CD4-positive, alpha-beta memory T cell (primary cell): ENCODE data around the gene KCNJ2. TPM values are rescaled to one million over a fixed set of nuclear protein-coding genes. Genes with fewer than 3 reads are reported as not detected.

Experiments used
- CTCF ChIA-PET: fragments of 350-600 bp; sonication (Branson Sonifier 250); formaldehyde crosslinking; loops from one replicate; lab custom pipeline; 2021; ENCODE audit warnings: inconsistent platforms; ENCODE audit not compliant: partially characterized antibody; lab: Charles Lee
- POLR2A ChIA-PET: fragments of 350-600 bp; sonication (Branson Sonifier 250); formaldehyde crosslinking; loops from one replicate; lab custom pipeline; 2021; ENCODE audit not compliant: partially characterized antibody; lab: Charles Lee
- DNase-seq, 5 donors: peaks; one replicate each; pipeline versions ENCODE4 v3.0.0 to v3.0.0-alpha.2; 2020 to 2022; ENCODE audit warnings: mixed read lengths in 1 of 5
- H3K27ac ChIP-seq: one replicate; pipeline ENCODE4 v1.7.0; 2013; ENCODE audit warnings: low read depth, low read length
- H3K27me3 ChIP-seq: 2 replicates; pipeline ENCODE4 v1.7.0; 2013; ENCODE audit warnings: mild to moderate bottlenecking, low read length, moderate library complexity; ENCODE audit not compliant: insufficient read depth
- H3K36me3 ChIP-seq: 2 replicates; pipeline ENCODE4 v1.7.0; 2013; ENCODE audit warnings: mild to moderate bottlenecking, low read length, moderate library complexity; ENCODE audit not compliant: insufficient read depth
- H3K4me1 ChIP-seq: 2 replicates; pipeline ENCODE4 v1.7.0; 2013; ENCODE audit warnings: mild to moderate bottlenecking, low read length, moderate library complexity; ENCODE audit not compliant: insufficient read depth
- H3K4me3 ChIP-seq, 2 donors: one replicate each; pipeline ENCODE4 v1.7.0; 2013; ENCODE audit warnings: low read length in 2 of 2, mild to moderate bottlenecking in 1 of 2
- H3K9me3 ChIP-seq, 2 donors: one replicate each; pipeline ENCODE4 v1.7.0; 2013; ENCODE audit warnings: low read length in 2 of 2, control low read depth in 1 of 2; ENCODE audit not compliant: control insufficient read depth in 1 of 2
- H3K27ac Mint-ChIP-seq, 7 donors: one replicate each; pipeline ENCODE4 v1.8.0; 2020 to 2021; ENCODE audit warnings: mixed read lengths in 7 of 7, mild to moderate bottlenecking in 6 of 7, inconsistent platforms in 3 of 7, moderate library complexity in 3 of 7
- H3K27me3 Mint-ChIP-seq, 2 donors: one replicate each; pipeline ENCODE4 v1.8.0; 2020 to 2021; ENCODE audit warnings: mixed read lengths in 2 of 2
- H3K36me3 Mint-ChIP-seq, 2 donors: one replicate each; pipeline ENCODE4 v1.8.0; 2020 to 2021; ENCODE audit warnings: mixed read lengths in 2 of 2, inconsistent platforms in 1 of 2, mild to moderate bottlenecking in 1 of 2
- H3K4me1 Mint-ChIP-seq, 4 donors: one replicate each; pipeline ENCODE4 v1.8.0; 2020 to 2021; ENCODE audit warnings: mixed read lengths in 4 of 4, mild to moderate bottlenecking in 1 of 4
- H3K4me3 Mint-ChIP-seq, 8 donors: one replicate each; pipeline ENCODE4 v1.8.0; 2020 to 2021; ENCODE audit warnings: mixed read lengths in 8 of 8, mild to moderate bottlenecking in 7 of 8, moderate library complexity in 6 of 8, inconsistent platforms in 3 of 8
- H3K9me3 Mint-ChIP-seq, 8 donors: one replicate each; pipeline ENCODE4 v1.8.0; 2020 to 2021; ENCODE audit warnings: mixed read lengths in 8 of 8, mild to moderate bottlenecking in 5 of 8, inconsistent platforms in 3 of 8, moderate library complexity in 1 of 8
- intact Hi-C: fragments of 100-400 bp; cut with micrococcal nuclease; formaldehyde crosslinking; loops from one replicate; pipeline ENCODE4 v1.15.1; 2023
- polyA plus RNA-seq, 2 donors: library from polyadenylated mRNA; unstranded; fragments of 300-500 nt; fragmentation: Illumina TruSeq; gene quantifications; one replicate each; pipeline ENCODE4 v1.2.3, GENCODE V29; 2021
- total RNA-seq, 2 experiments: library from RNA; stranded (reverse); gene quantifications; one replicate each; pipeline ENCODE4 v1.2.3, GENCODE V29; 2021

KCNJ2 gene
- total and polyA plus RNA-seq, 4 experiments from 2014 or later: not detected

DNA sequence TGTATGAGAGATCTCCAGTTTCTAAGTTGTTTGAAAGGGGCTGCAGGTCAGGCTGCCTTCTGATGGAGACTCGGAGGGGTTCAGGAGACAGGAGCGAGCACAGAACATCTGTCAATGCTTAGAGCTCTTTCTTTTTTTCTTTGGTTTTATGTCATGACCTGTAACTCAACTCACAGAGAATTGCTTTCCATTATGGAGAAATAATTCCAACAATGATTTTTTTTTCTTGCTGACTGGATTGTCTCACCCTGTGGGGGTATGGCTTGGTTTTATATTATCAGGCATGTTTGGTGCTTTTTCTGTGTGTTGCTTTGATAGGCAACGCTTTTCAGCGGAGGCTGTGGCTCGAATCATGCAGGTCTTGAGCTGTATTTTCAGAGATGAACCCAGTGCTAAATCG, 10.7 kb upstream of the KCNJ2 start:
- Mint-ChIP-seq H3K4me3 (no peak overlapping the region), H3K36me3 (no peaks in the 10 kb centered on the region), H3K4me1 (no peaks in the 10 kb centered on the region), H3K9me3 (no peaks in the 10 kb centered on the region), H3K27ac (no peak overlapping the region), H3K27me3 (peaks cover 0 to 3% of the 10 kb centered on the region in 2 donors)
- intact Hi-C loops: no loop called here
- ChIA-PET POLR2A (no interaction called here), CTCF (no interaction called here)
- H3K4me3 ChIP-seq: no peak overlapping the region
- H3K9me3 ChIP-seq: no peaks in the 10 kb centered on the region
- DNase-seq: no peak
- H3K4me1 ChIP-seq: no peaks in the 10 kb centered on the region
- H3K27me3 ChIP-seq: no peaks in the 10 kb centered on the region
- H3K27ac ChIP-seq: no peak overlapping the region
- no peaks in the 10 kb centered on the region for H3K36me3 ChIP-seq

DNA sequence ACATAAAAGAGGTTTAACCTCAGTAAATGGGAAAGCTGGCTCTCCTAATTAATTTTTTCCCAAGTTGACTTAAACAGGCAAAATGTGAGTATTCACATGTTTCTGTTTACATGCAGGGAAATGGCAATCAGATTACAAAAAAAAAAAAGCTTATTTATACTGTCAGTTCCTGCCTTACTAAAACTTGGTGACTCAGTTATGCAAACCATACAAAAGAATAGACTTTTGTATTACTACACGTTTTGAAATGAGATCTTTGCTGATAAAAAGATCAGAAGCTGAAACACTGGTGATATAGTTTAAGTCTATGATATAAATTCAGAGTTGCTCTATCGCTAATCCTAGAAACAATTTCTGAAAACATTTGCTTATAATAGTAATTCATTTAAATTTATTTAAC, 9.4 kb upstream of the KCNJ2 start:
- Mint-ChIP-seq H3K27me3 (peaks cover 5 to 6% of the 10 kb centered on the region in 2 donors), H3K4me1 (no peaks in the 10 kb centered on the region), H3K9me3 (no peaks in the 10 kb centered on the region), H3K27ac (no peak overlapping the region), H3K4me3 (no peak overlapping the region), H3K36me3 (no peaks in the 10 kb centered on the region)
- ChIA-PET CTCF (no interaction called here), POLR2A (no interaction called here)
- intact Hi-C loops: no loop called here
- no peak overlapping the region for H3K27ac ChIP-seq
- H3K9me3 ChIP-seq: no peaks in the 10 kb centered on the region
- no peaks in the 10 kb centered on the region for H3K36me3 ChIP-seq
- no peak for DNase-seq
- H3K4me3 ChIP-seq: no peak overlapping the region
- no peaks in the 10 kb centered on the region for H3K4me1 ChIP-seq
- no peaks in the 10 kb centered on the region for H3K27me3 ChIP-seq

DNA sequence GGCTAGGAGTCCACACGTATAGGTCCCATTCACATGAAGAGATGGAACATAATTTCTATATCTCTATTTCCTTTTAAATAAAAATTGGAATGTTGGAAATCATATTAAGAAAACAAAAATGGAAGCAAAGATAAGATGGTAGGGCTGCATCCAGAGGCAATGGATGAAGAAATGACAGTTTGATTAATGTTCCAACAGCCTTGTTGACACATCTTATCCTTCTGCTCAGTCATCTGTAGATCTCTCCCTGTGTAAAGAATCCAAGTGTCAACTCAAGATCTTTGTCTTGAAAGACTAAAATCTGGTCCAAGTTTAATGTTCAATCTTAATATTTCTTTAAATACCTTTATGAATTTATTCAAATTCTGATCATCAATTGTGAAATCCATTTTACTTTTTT, 7.8 kb upstream of the KCNJ2 start:
- ChIA-PET CTCF (no interaction called here), POLR2A (no interaction called here)
- Mint-ChIP-seq H3K27me3 (peaks cover 7 to 12% of the 10 kb centered on the region in 2 donors), H3K27ac (no peak overlapping the region), H3K36me3 (no peaks in the 10 kb centered on the region), H3K9me3 (no peaks in the 10 kb centered on the region), H3K4me3 (no peak overlapping the region), H3K4me1 (no peaks in the 10 kb centered on the region)
- Histone ChIP-seq H3K27me3 (no peaks in the 10 kb centered on the region), H3K36me3 (no peaks in the 10 kb centered on the region), H3K27ac (no peak overlapping the region), H3K4me3 (no peak overlapping the region), H3K4me1 (no peaks in the 10 kb centered on the region), H3K9me3 (no peaks in the 10 kb centered on the region)
- no peak for DNase-seq
- intact Hi-C loops: no loop called here

DNA sequence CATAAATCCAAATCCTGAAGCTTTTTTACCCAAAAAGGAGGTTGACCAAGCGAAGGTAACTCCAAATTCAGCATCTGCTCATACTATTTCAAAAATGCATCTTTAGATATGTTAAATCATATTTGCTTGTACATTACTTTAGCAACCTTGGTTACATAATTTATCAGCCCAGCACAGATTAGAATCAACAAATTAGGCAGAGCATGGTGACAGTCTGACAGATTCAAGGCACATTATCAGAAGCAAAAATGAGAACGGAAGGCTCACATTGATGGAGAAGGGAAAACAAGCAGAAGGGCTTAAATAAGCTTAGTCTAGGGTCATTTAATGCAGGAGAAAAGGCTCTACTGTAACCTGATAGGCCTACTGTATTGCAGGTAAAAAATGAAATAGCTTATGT, 3.9 kb upstream of the KCNJ2 start:
- no peak for DNase-seq
- H3K4me3 Mint-ChIP-seq: no peak overlapping the region
- H3K27me3 Mint-ChIP-seq: peaks cover 24 to 39% of the 10 kb centered on the region in 2 donors
- H3K4me1 Mint-ChIP-seq: peaks cover 11 to 22% (median 17%) of the 10 kb centered on the region in 4 donors
- H3K27ac Mint-ChIP-seq: peak overlapping the region in 1 of 7 donors; percentile 38
- CTCF ChIA-PET: interaction anchor here (0.6 kb wide), 1 partner anchor 10 kb away, joined by 3 read pairs; no protein-coding TSS in a partner anchor
- POLR2A ChIA-PET: no interaction called here
- peaks cover 0 to 3% (median 0%) of the 10 kb centered on the region in 8 donors for H3K9me3 Mint-ChIP-seq
- no peaks in the 10 kb centered on the region for H3K36me3 Mint-ChIP-seq
- Histone ChIP-seq H3K9me3 (no peaks in the 10 kb centered on the region), H3K36me3 (no peaks in the 10 kb centered on the region), H3K4me3 (no peak overlapping the region), H3K4me1 (peaks cover 11% of the 10 kb centered on the region), H3K27me3 (peaks cover 11% of the 10 kb centered on the region), H3K27ac (no peak overlapping the region)
- intact Hi-C loops: no loop called here

DNA sequence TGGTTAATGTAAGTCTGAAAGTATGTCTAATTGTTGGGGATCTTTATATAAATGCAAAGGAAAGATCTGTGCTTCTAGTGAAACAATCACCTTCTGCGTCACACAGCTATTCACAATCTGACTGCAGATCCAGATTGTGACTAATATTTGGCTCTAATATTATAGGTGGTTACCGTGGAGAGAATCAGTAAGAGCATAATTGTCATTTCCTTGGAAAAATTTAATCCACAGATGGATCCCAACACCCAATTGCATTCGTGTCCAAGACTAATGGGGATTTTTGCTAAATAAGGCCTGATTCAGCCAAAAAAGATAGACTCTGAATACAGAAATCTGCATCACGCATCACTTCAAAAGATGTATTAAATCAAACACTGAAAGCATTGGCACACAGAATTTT, 2.7 kb upstream of the KCNJ2 start:
- intact Hi-C loops: no loop called here
- H3K9me3 ChIP-seq: no peaks in the 10 kb centered on the region
- H3K4me3 Mint-ChIP-seq: no peak overlapping the region
- CTCF ChIA-PET: no interaction called here
- H3K4me3 ChIP-seq: no peak overlapping the region
- no peaks in the 10 kb centered on the region for H3K36me3 Mint-ChIP-seq
- H3K27me3 ChIP-seq: peaks cover 11% of the 10 kb centered on the region
- peaks cover 12 to 26% (median 19%) of the 10 kb centered on the region in 4 donors for H3K4me1 Mint-ChIP-seq
- H3K36me3 ChIP-seq: no peaks in the 10 kb centered on the region
- POLR2A ChIA-PET: no interaction called here
- peaks cover 26 to 49% of the 10 kb centered on the region in 2 donors for H3K27me3 Mint-ChIP-seq
- no peak overlapping the region for H3K27ac ChIP-seq
- DNase-seq: no peak
- H3K9me3 Mint-ChIP-seq: peaks cover 0 to 5% (median 0%) of the 10 kb centered on the region in 8 donors
- H3K4me1 ChIP-seq: peaks cover 11% of the 10 kb centered on the region
- H3K27ac Mint-ChIP-seq: no peak overlapping the region

DNA sequence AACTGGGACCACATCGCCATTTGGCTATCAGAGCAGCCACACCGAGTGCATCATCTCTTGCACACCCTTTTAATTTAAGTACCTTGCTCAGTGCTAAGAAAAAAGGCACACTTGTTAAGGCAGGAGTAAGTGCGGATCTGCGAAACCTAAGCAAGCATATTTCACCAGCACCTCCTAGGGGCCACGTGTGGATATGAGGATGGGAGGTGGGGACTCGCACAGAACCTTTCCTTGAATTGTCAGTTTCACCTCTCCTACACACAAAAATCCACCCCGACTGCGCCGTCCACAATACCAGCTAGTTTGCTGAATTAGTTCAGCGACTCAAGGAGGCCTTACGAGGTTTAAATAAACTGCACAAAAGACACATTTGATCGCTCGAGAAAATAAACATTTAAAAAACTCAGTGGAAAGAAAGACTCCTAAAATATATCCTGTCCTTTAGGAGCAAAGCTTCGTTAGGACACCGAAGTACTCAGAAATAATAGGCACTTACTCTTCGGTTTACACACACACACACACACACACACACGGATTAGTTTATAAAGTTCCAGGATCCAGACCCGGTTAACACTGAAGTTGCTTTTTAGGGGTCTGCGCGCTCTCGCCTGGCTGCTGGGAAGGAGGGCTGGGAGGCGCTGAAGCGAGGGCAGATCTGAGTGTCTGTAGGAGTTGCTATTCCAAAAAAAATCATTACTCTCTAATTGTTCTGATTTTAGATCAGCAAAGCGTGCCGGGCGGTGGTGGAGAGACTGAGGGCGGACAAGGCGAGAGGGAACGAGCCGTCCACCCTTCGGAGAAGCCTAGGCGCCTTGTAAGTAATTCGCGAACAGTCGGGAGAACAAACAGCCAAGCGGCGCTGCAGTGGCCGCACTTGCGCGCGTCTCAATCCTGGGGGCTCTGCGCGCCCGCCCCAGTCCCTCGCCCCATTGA, 1.0 kb upstream of the KCNJ2 start:
- CTCF ChIA-PET: no interaction called here
- Histone ChIP-seq H3K4me3 (no peak overlapping the region), H3K9me3 (no peaks in the 10 kb centered on the region), H3K4me1 (peaks cover 11% of the 10 kb centered on the region), H3K27me3 (peaks cover 11% of the 10 kb centered on the region), H3K27ac (no peak overlapping the region), H3K36me3 (no peaks in the 10 kb centered on the region)
- H3K4me1 Mint-ChIP-seq: peaks cover 12 to 26% (median 19%) of the 10 kb centered on the region in 4 donors
- intact Hi-C loops: no loop called here
- H3K36me3 Mint-ChIP-seq: no peaks in the 10 kb centered on the region
- H3K27ac Mint-ChIP-seq: no peak overlapping the region
- peaks cover 0 to 5% (median 0%) of the 10 kb centered on the region in 8 donors for H3K9me3 Mint-ChIP-seq
- peak overlapping the region; percentile 46 to 80 (median 68) for H3K4me3 Mint-ChIP-seq
- peaks cover 37 to 55% of the 10 kb centered on the region in 2 donors for H3K27me3 Mint-ChIP-seq
- POLR2A ChIA-PET: no interaction called here
- no peak for DNase-seq

DNA sequence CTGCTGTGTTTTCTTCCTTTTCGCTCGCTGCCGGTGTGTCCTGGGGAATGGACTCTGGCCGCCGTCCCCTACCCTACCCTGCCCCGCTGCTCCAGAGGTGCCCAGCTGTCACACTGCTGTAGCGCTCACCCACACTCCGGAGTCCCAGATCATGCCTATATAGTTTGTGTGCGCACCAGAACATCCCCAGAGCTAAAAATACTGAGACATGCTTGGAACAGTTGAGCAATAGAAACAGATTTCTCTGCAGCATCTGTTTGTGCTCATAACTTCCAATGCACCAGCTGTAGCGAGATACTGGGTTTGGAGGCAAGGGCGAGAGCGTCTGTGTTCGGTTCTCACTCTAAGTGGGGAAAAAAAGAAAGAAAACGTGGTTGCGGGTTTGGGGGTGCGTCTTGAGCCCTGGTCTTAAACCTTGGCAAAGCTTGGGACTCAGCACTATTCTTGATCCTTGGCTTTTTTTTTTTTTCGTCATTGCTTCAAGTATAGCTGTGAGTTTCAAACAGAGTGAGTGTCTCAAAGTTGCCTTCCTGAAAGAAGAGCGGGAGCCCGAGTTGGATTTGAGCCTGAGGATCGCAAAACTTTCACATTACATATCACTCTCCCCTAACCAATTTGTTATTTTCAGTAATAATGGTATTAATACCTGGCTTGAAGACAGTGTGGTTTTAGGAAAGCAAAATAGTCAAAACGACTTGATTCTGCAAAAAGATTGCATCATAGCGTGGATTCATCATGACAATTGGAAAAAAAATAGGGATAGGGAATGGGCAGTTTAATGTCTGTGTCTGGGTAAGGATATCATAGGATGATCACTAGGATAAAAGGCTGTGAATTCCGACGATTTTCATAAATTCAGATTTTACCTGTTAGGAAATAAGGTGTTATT, 621 bp downstream of the KCNJ2 start:
- no peaks in the 10 kb centered on the region for H3K36me3 ChIP-seq
- Mint-ChIP-seq H3K27ac (no peak overlapping the region), H3K27me3 (peaks cover 38 to 48% of the 10 kb centered on the region in 2 donors), H3K36me3 (no peaks in the 10 kb centered on the region), H3K4me3 (peak overlapping the region; percentile 10 to 82 (median 54)), H3K4me1 (peaks cover 12 to 26% (median 19%) of the 10 kb centered on the region in 4 donors), H3K9me3 (peaks cover 0 to 5% (median 0%) of the 10 kb centered on the region in 8 donors)
- no peak overlapping the region for H3K27ac ChIP-seq
- H3K27me3 ChIP-seq: peaks cover 11% of the 10 kb centered on the region
- intact Hi-C loops: no loop called here
- H3K4me3 ChIP-seq: peak overlapping the region in 1 of 2 donors; percentile 30
- CTCF ChIA-PET: interaction anchor here (1.1 kb wide), 1 partner anchor 19 kb away, joined by 3 read pairs; no protein-coding TSS in a partner anchor
- POLR2A ChIA-PET: no interaction called here
- H3K9me3 ChIP-seq: no peaks in the 10 kb centered on the region
- H3K4me1 ChIP-seq: peaks cover 11% of the 10 kb centered on the region
- no peak for DNase-seq
